Thymus (tissue), 11 donors: ENCODE measurements around the gene PDLIM3. TPM values are rescaled to one million over a fixed set of nuclear protein-coding genes. Genes with fewer than 3 reads are reported as not detected.

Source experiments
- DNase-seq, 9 donors: peaks; one replicate each; pipeline ENCODE4 v3.0.0-alpha.2; 2013; ENCODE audit warnings: low spot score in 9 of 9, low read depth in 6 of 9, missing footprints in 1 of 9
- H3K27ac ChIP-seq, 2 donors: one replicate each; pipeline ENCODE4 v1.5.1; 2013; ENCODE audit warnings: control low read depth in 1 of 2, low read depth in 1 of 2, low read length in 1 of 2, mild to moderate bottlenecking in 1 of 2, moderate library complexity in 1 of 2
- H3K27me3 ChIP-seq, 2 donors: one replicate each; pipeline ENCODE4 v1.5.1; 2013; ENCODE audit warnings: low read length in 1 of 2; ENCODE audit not compliant: control insufficient read depth in 2 of 2, insufficient read depth in 1 of 2
- H3K36me3 ChIP-seq, 2 donors: one replicate each; pipeline ENCODE4 v1.5.1; 2013; ENCODE audit warnings: low read length in 1 of 2, mild to moderate bottlenecking in 1 of 2, moderate library complexity in 1 of 2; ENCODE audit not compliant: control insufficient read depth in 2 of 2, insufficient read depth in 2 of 2
- H3K4me1 ChIP-seq, 2 donors: one replicate each; pipeline ENCODE4 v1.5.1; 2013; ENCODE audit warnings: low read length in 2 of 2; ENCODE audit not compliant: control insufficient read depth in 2 of 2, insufficient read depth in 2 of 2
- H3K4me3 ChIP-seq, 2 donors: one replicate each; pipeline ENCODE4 v1.5.1; 2013; ENCODE audit warnings: low read length in 2 of 2, control low read depth in 1 of 2, mild to moderate bottlenecking in 1 of 2
- H3K9me3 ChIP-seq, 2 donors: one replicate each; pipeline ENCODE4 v1.5.1; 2013; ENCODE audit warnings: low read length in 1 of 2, mild to moderate bottlenecking in 1 of 2; ENCODE audit not compliant: control insufficient read depth in 2 of 2, insufficient read depth in 1 of 2
- WGBS: extraction: QIAGEN DNeasy Blood & Tissue Kit; methylation state at CpG from one replicate; pipeline ENCODE4 v1.1.7; 2013; 5-methylcytosine and 5-hydroxymethylcytosine counted together
- polyA plus RNA-seq: library from polyadenylated mRNA; stranded (reverse); fragments of 200-250 nt; gene quantifications from one replicate; pipeline ENCODE4 v1.2.3, GENCODE V29; 2013
- total RNA-seq: library from RNA; stranded (reverse); fragments of 120-200 nt; gene quantifications from one replicate; pipeline ENCODE4 v1.2.4, GENCODE V29; 2013
- donor health status: healthy.

PDLIM3 gene
- total and polyA plus RNA-seq, 2 donors, result 8.6 to 21.8 TPM

GRCh38 chr4:185573651-185574199, 38.4 kb upstream of the PDLIM3 start:
- H3K4me3 ChIP-seq, result no peak overlapping the region
- WGBS, result 79% methylated on average over 10 of the region's 10 CpGs
- no peak overlapping the region for H3K27ac ChIP-seq
- H3K9me3 ChIP-seq, result no peaks in the 10 kb centered on the region
- no peaks in the 10 kb centered on the region for H3K36me3 ChIP-seq
- no peaks in the 10 kb centered on the region for H3K4me1 ChIP-seq
- DNase-seq, result no peak
- no peaks in the 10 kb centered on the region for H3K27me3 ChIP-seq

DNA sequence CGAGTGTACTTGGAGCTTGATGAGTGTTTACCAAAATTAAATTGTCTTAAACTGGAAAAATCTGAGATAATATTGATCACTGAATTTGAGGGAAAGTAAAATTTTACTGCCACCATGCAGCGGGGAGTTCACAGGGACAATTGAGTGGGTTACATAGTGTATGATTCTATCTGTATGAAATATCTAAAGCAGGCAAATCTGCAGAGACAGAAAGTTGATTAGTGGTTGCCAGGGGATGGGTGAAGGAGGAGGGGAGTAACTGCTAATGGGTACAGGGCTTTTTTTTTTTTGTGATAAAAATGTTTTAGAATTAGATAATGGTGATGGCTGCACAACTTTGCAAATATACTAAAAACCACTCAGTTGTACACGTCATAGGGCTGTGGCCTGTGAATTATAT, 35.4 kb upstream of the PDLIM3 start:
- WGBS, result 94% methylated on average over 3 of the region's 3 CpGs
- no peak for DNase-seq
- Histone ChIP-seq H3K4me3 (no peak overlapping the region), H3K27me3 (no peaks in the 10 kb centered on the region), H3K4me1 (no peaks in the 10 kb centered on the region), H3K36me3 (no peaks in the 10 kb centered on the region), H3K9me3 (no peaks in the 10 kb centered on the region), H3K27ac (no peak overlapping the region)

- 91% methylated on average over 21 of the region's 21 CpGs for WGBS
- no peaks in the 10 kb centered on the region for H3K9me3 ChIP-seq
- no peaks in the 10 kb centered on the region for H3K4me1 ChIP-seq
- H3K27ac ChIP-seq, result no peak overlapping the region
- H3K4me3 ChIP-seq, result no peak overlapping the region
- H3K36me3 ChIP-seq, result no peaks in the 10 kb centered on the region
- no peaks in the 10 kb centered on the region for H3K27me3 ChIP-seq
- DNase-seq, result no peak
Observed at GRCh38 chr4:185567381-185568376, 32.4 kb upstream of the PDLIM3 start.

GRCh38 chr4:185566972-185567371, 31.7 kb upstream of the PDLIM3 start:
- Histone ChIP-seq H3K27me3 (no peaks in the 10 kb centered on the region), H3K36me3 (no peaks in the 10 kb centered on the region), H3K9me3 (no peaks in the 10 kb centered on the region), H3K4me3 (no peak overlapping the region), H3K27ac (no peak overlapping the region), H3K4me1 (no peaks in the 10 kb centered on the region)
- 95% methylated on average over 1 of the region's 1 CpG for WGBS
- DNase-seq, result no peak

DNA sequence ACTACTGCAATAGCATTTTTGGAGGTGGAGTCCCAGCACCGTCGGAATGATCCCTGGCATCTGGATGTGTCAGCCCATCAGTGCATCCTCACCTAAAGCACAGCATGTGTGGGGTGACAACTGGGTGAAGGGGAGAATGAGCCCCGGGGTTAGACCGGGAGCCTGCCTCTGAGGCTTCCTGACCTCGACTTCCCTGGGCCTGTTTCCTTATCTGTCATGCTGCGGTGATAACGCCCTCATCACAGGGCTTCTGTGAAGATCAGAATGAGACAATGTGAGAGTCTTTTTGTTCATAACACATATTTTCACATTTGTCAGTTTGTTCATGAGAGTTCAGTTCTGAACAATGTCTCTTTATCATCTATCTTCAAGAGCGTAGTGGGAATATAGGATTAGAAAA, 31.1 kb upstream of the PDLIM3 start:
- Histone ChIP-seq H3K27ac (no peak overlapping the region), H3K4me1 (no peaks in the 10 kb centered on the region), H3K36me3 (no peaks in the 10 kb centered on the region), H3K27me3 (no peaks in the 10 kb centered on the region), H3K4me3 (no peak overlapping the region), H3K9me3 (no peaks in the 10 kb centered on the region)
- 78% methylated on average over 8 of the region's 8 CpGs for WGBS
- no peak for DNase-seq

DNA sequence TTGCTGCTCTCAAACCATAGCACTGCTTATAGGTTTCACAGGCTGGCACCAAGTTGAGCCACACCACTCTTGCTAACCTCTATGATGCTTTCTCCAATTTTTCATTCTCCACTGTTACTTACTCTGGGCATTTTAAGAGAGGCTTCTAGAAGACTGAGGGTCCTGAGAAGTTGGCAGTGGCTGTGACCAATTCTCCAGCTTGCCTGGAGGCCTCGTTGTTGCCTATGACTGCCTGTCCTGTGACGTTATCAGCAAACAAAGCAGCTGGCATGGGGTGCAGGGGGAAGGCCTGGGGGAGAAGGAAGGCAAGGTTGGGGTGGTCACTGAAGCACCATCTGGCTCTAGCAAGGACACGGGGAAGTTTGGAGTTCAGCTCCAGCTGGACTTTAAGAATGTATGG, 30.4 kb upstream of the PDLIM3 start:
- Histone ChIP-seq H3K9me3 (no peaks in the 10 kb centered on the region), H3K27ac (no peak overlapping the region), H3K4me1 (no peaks in the 10 kb centered on the region), H3K36me3 (no peaks in the 10 kb centered on the region), H3K4me3 (no peak overlapping the region), H3K27me3 (no peaks in the 10 kb centered on the region)
- DNase-seq, result no peak
- 90% methylated on average over 3 of the region's 3 CpGs for WGBS

GRCh38 chr4:185564349-185564748, 29.0 kb upstream of the PDLIM3 start:
- no peaks in the 10 kb centered on the region for H3K4me1 ChIP-seq
- 93% methylated on average over 3 of the region's 3 CpGs for WGBS
- no peaks in the 10 kb centered on the region for H3K36me3 ChIP-seq
- no peaks in the 10 kb centered on the region for H3K9me3 ChIP-seq
- no peak overlapping the region for H3K27ac ChIP-seq
- H3K4me3 ChIP-seq, result no peak overlapping the region
- H3K27me3 ChIP-seq, result no peaks in the 10 kb centered on the region
- DNase-seq, result no peak

DNA sequence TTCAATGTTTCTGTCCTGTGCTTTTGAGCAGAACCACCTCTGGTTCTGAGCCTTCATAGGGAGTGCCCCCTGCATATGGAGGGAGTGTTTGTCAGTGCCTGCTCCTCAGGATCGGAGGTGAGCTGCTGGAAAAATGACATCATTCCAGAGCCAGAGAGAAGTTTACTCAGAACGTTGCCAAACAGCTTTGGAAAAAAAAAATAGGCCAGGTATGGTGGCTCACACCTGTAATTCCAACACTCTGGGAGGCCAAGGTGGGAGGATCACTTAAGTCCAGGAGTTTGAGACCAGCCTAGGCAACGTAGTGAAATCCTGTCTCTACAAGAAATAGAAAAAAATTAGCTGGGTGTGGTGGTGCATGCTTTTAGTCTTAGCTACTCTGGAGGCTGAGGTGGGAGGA, 27.2 kb upstream of the PDLIM3 start:
- 90% methylated on average over 3 of the region's 3 CpGs for WGBS
- H3K27ac ChIP-seq, result no peak overlapping the region
- DNase-seq, result no peak
- H3K27me3 ChIP-seq, result no peaks in the 10 kb centered on the region
- no peaks in the 10 kb centered on the region for H3K9me3 ChIP-seq
- no peaks in the 10 kb centered on the region for H3K4me1 ChIP-seq
- H3K4me3 ChIP-seq, result no peak overlapping the region
- no peaks in the 10 kb centered on the region for H3K36me3 ChIP-seq

GRCh38 chr4:185560316-185560715, 25.0 kb upstream of the PDLIM3 start:
- 95% methylated on average over 5 of the region's 5 CpGs for WGBS
- no peak overlapping the region for H3K27ac ChIP-seq
- H3K36me3 ChIP-seq, result no peaks in the 10 kb centered on the region
- H3K9me3 ChIP-seq, result no peaks in the 10 kb centered on the region
- H3K27me3 ChIP-seq, result no peaks in the 10 kb centered on the region
- H3K4me1 ChIP-seq, result no peaks in the 10 kb centered on the region
- no peak for DNase-seq
- H3K4me3 ChIP-seq, result no peak overlapping the region
